A549 treated with AZD9567 at 1 μM for 4 hours (cell line): ENCODE data around the gene IBTK. TPM values are rescaled to one million over a fixed set of nuclear protein-coding genes. Genes with fewer than 3 reads are reported as not detected.

Experiments used
- total RNA-seq: library from RNA; stranded (reverse); fragments of 200-300 nt; extraction: Qiagen RNA extraction; gene quantifications from 5 replicates; pipeline ENCODE4 v1.2.3, GENCODE V29; 2022; ENCODE audit not compliant: insufficient read depth

The IBTK gene
- total RNA-seq: 23.1 to 34.2 TPM (median 29.3 TPM) in 5 replicates

GRCh38 chr6:82247505-82248272 is at the start of gene IBTK:
TSS of gene IBTK (minus strand) at chr6:82247744. CDS start at chr6:82240486, 7,258 bp downstream.

Other genes starting within 250 kb of the IBTK start
- gene TPBG, start 116.1 kb upstream of the IBTK start, total RNA-seq: 26.1 to 36.2 TPM (median 35.1 TPM) in 5 replicates